ENCODE results near the gene ECT2L. TPM values are rescaled to one million over a fixed set of nuclear protein-coding genes. Genes with fewer than 3 reads are reported as not detected.

The ECT2L gene
- total RNA-seq, 2 experiments from 2014 or later, result not detected

- Mint-ChIP-seq H3K36me3 (no peaks in the 10 kb centered on the region), H3K27ac (no peak overlapping the region), H3K9me3 (no peaks in the 10 kb centered on the region), H3K27me3 (peaks cover under 1% of the 10 kb centered on the region), H3K4me1 (peaks cover 26% of the 10 kb centered on the region), H3K4me3 (no peak overlapping the region)
- ATAC-seq (ENCODE audit: low read depth) (no peak), DNase-seq (no peak)
- POLR2A ChIA-PET, result no interaction called here
Observed at GRCh38 chr6:138815221-138815620, 19.3 kb downstream of the ECT2L start.

GRCh38 chr6:138815797-138816528 is 20.1 kb downstream of the ECT2L start:
- peak; percentile 62 for ATAC-seq (ENCODE audit: low read depth)
- H3K4me3 Mint-ChIP-seq, result no peak overlapping the region
- H3K36me3 Mint-ChIP-seq, result no peaks in the 10 kb centered on the region
- H3K4me1 Mint-ChIP-seq, result peaks cover 22% of the 10 kb centered on the region
- no peak for DNase-seq
- POLR2A ChIA-PET, result interaction anchor here (0.7 to 1.0 kb wide), 3 partner anchors 155 to 548 kb away, joined by 3 to 5 read pairs (median 3); no protein-coding TSS in a partner anchor
- H3K27me3 Mint-ChIP-seq, result no peaks in the 10 kb centered on the region
- no peaks in the 10 kb centered on the region for H3K9me3 Mint-ChIP-seq
- H3K27ac Mint-ChIP-seq, result no peak overlapping the region

- peaks cover 20% of the 10 kb centered on the region for H3K4me1 Mint-ChIP-seq
- no peaks in the 10 kb centered on the region for H3K9me3 Mint-ChIP-seq
- peak; percentile 37 for ATAC-seq (ENCODE audit: low read depth)
- DNase-seq, result no peak
- H3K4me3 Mint-ChIP-seq, result no peak overlapping the region
- H3K36me3 Mint-ChIP-seq, result no peaks in the 10 kb centered on the region
- POLR2A ChIA-PET, result interaction anchor here (0.6 kb wide), 1 partner anchor 78 kb away, joined by 3 read pairs; no protein-coding TSS in a partner anchor
- H3K27ac Mint-ChIP-seq, result no peak overlapping the region
- H3K27me3 Mint-ChIP-seq, result no peaks in the 10 kb centered on the region
Observed at GRCh38 chr6:138817799-138818198, 21.9 kb downstream of the ECT2L start.

- H3K27me3 Mint-ChIP-seq, result no peaks in the 10 kb centered on the region
- no peaks in the 10 kb centered on the region for H3K36me3 Mint-ChIP-seq
- H3K27ac Mint-ChIP-seq, result peak overlapping the region; percentile 21
- POLR2A ChIA-PET, result no interaction called here
- H3K4me3 Mint-ChIP-seq, result peak overlapping the region; percentile 44
- H3K4me1 Mint-ChIP-seq, result peaks cover 20% of the 10 kb centered on the region
- ATAC-seq (ENCODE audit: low read depth) (peak; percentile 19), DNase-seq (no peak)
- no peaks in the 10 kb centered on the region for H3K9me3 Mint-ChIP-seq
Observed at GRCh38 chr6:138818496-138819194, 22.8 kb downstream of the ECT2L start.

DNA sequence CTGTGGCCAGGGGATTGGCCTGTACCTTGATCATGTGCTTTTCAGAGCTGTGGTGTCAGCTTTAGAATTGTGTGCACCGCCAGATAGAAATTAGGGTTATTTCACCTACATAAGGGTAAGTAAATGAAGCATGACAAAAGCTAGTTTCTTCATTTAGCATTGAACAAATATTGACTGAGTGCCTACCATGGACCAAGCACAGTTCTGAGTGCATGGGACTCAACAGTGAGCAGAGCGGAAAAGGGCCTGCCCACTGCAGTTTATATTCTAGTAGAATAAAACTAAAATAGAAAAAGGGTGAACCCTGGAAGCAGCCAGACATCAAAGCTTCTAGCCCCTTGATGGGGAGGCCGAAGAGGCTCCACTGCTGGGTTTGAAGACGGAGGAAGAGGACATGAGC is 25.6 kb downstream of the ECT2L start:
- Mint-ChIP-seq H3K4me1 (peaks cover 21% of the 10 kb centered on the region), H3K36me3 (no peaks in the 10 kb centered on the region), H3K4me3 (no peak overlapping the region), H3K27ac (no peak overlapping the region), H3K27me3 (no peaks in the 10 kb centered on the region), H3K9me3 (peaks cover 2% of the 10 kb centered on the region)
- POLR2A ChIA-PET, result no interaction called here
- ATAC-seq (ENCODE audit: low read depth), result no peak
- DNase-seq, result no peak

GRCh38 chr6:138824482-138825144 is 28.7 kb downstream of the ECT2L start:
- DNase-seq, result no peak
- H3K27ac Mint-ChIP-seq, result peak overlapping the region; percentile 34
- peaks cover 4% of the 10 kb centered on the region for H3K9me3 Mint-ChIP-seq
- H3K27me3 Mint-ChIP-seq, result no peaks in the 10 kb centered on the region
- ATAC-seq (ENCODE audit: low read depth), result peak; percentile 84
- H3K4me3 Mint-ChIP-seq, result no peak overlapping the region
- H3K4me1 Mint-ChIP-seq, result peaks cover 7% of the 10 kb centered on the region
- no peaks in the 10 kb centered on the region for H3K36me3 Mint-ChIP-seq
- POLR2A ChIA-PET, result no interaction called here

GRCh38 chr6:138830248-138830647 is 34.4 kb downstream of the ECT2L start:
- Mint-ChIP-seq H3K27me3 (no peaks in the 10 kb centered on the region), H3K27ac (no peak overlapping the region), H3K9me3 (peaks cover 3% of the 10 kb centered on the region), H3K4me3 (no peak overlapping the region), H3K36me3 (no peaks in the 10 kb centered on the region), H3K4me1 (no peaks in the 10 kb centered on the region)
- POLR2A ChIA-PET, result no interaction called here
- ATAC-seq (ENCODE audit: low read depth) (no peak), DNase-seq (no peak)

DNA sequence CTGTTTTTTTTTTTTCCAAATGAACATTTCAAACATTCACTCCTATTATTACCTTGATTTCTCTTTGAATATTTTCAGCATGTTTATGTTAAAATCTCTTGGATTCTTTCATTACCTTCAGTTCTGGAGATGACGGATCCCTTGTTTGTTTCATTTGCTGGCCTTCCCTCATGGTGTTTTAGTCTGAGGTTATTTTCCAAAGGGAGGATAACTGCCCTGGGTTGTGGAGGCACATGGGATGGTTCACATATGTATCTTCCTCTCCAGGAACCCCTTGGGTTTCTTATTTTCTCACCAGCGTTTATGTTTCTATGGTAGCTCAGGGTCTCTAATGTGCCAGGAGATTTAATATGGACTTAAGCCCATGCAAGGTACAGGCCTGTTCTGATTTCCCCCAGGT is 36.3 kb downstream of the ECT2L start:
- no peak for DNase-seq
- Mint-ChIP-seq H3K4me3 (no peak overlapping the region), H3K27me3 (no peaks in the 10 kb centered on the region), H3K9me3 (no peaks in the 10 kb centered on the region), H3K27ac (no peak overlapping the region), H3K36me3 (no peaks in the 10 kb centered on the region), H3K4me1 (no peaks in the 10 kb centered on the region)
- no peak for ATAC-seq (ENCODE audit: low read depth)
- POLR2A ChIA-PET, result no interaction called here

DNA sequence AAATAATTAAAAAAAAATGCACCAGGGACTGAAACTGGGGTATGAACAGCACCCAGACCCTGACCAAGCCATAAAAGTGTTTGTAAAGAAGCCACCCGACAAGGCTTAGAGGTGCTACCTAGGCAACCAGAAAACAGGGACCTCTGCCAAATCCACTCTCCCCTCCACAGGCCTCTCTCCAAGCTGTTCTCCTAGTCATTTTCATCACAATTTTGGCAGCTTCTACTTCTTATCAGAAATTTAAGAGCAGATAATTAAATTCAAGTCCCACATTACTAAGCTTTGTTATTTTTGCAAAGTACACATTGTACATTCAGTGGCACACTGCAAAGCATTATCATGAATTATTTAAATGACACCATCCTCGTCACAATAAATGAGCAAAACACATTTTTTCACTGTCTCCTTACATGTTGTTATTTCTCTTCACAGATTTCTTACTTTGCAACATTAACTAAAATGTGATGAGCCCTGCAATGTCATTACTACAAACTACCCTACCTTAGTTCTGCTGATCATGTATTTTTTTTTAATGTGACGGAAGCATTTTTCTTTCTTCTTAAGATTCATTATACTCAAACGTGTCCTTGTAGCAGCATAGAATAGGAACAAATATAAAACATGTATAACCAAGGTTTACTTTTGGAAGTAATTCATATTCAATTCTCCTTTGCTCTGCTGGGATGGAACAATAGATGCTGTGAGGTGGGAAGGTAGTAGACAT is 38.1 kb downstream of the ECT2L start:
- POLR2A ChIA-PET, result interaction anchor here (0.7 kb wide), 1 partner anchor 1613 kb away, joined by 4 read pairs; no protein-coding TSS in a partner anchor
- Mint-ChIP-seq H3K27me3 (no peaks in the 10 kb centered on the region), H3K36me3 (no peaks in the 10 kb centered on the region), H3K4me1 (no peaks in the 10 kb centered on the region), H3K27ac (no peak overlapping the region), H3K9me3 (no peaks in the 10 kb centered on the region), H3K4me3 (no peak overlapping the region)
- DNase-seq, result no peak
- ATAC-seq (ENCODE audit: low read depth), result no peak

GRCh38 chr6:138837246-138837645 is 41.4 kb downstream of the ECT2L start:
- DNase-seq, result no peak
- H3K27ac Mint-ChIP-seq, result no peak overlapping the region
- H3K4me1 Mint-ChIP-seq, result no peaks in the 10 kb centered on the region
- POLR2A ChIA-PET, result no interaction called here
- H3K4me3 Mint-ChIP-seq, result no peak overlapping the region
- no peaks in the 10 kb centered on the region for H3K27me3 Mint-ChIP-seq
- no peaks in the 10 kb centered on the region for H3K36me3 Mint-ChIP-seq
- H3K9me3 Mint-ChIP-seq, result no peaks in the 10 kb centered on the region
- no peak for ATAC-seq (ENCODE audit: low read depth)

GRCh38 chr6:138844192-138844591 is 48.3 kb downstream of the ECT2L start:
- DNase-seq (no peak), ATAC-seq (ENCODE audit: low read depth) (no peak)
- Mint-ChIP-seq H3K9me3 (peaks cover 2% of the 10 kb centered on the region), H3K4me3 (no peak overlapping the region), H3K4me1 (no peaks in the 10 kb centered on the region), H3K27me3 (peaks cover 2% of the 10 kb centered on the region), H3K27ac (no peak overlapping the region), H3K36me3 (no peaks in the 10 kb centered on the region)
- POLR2A ChIA-PET, result no interaction called here

DNA sequence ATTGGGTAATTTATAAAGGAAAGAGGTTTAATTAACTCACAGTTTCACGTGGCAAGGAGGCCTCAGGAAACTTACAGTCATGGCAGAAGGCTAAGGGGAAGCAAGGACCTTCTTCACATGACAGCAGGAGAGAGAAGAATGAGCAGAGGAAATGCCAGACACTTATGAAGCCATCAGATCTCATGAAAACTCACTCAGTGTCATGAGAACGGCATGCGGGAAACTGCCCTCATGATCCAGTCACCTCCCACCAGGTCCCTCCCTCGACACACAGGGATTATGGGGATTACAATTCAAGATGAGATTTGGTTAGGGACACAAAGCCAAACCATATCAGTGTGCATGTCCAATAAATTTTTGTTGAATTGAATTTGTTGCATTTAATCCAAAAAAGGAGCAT is 52.0 kb downstream of the ECT2L start:
- peaks cover under 1% of the 10 kb centered on the region for H3K27me3 Mint-ChIP-seq
- no peak overlapping the region for H3K4me3 Mint-ChIP-seq
- DNase-seq (no peak), ATAC-seq (ENCODE audit: low read depth) (no peak)
- POLR2A ChIA-PET, result no interaction called here
- peaks cover under 1% of the 10 kb centered on the region for H3K9me3 Mint-ChIP-seq
- no peak overlapping the region for H3K27ac Mint-ChIP-seq
- no peaks in the 10 kb centered on the region for H3K4me1 Mint-ChIP-seq
- no peaks in the 10 kb centered on the region for H3K36me3 Mint-ChIP-seq

DNA sequence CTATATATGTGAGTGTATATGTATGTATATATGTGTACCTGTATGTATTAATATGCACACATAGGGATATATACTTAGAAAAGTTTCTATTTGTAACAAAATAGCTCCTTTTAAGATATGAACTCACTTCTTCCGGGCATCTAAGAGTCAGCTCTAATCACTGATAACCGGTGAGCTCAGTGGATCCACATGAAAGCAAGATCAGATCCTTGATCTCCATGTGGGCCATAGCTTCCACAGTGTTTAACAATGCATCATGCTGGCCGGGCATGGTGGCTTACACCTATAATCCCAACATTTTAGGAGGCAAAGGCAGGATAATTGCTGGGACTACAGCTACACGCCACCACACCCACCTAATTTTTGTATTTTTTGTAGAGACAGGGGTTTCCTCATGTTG is 52.6 kb downstream of the ECT2L start:
- no peak for ATAC-seq (ENCODE audit: low read depth)
- no peak for DNase-seq
- no peaks in the 10 kb centered on the region for H3K9me3 Mint-ChIP-seq
- POLR2A ChIA-PET, result no interaction called here
- no peaks in the 10 kb centered on the region for H3K36me3 Mint-ChIP-seq
- no peak overlapping the region for H3K4me3 Mint-ChIP-seq
- H3K27ac Mint-ChIP-seq, result no peak overlapping the region
- H3K4me1 Mint-ChIP-seq, result no peaks in the 10 kb centered on the region
- peaks cover 3% of the 10 kb centered on the region for H3K27me3 Mint-ChIP-seq

Data from activated naive CD8-positive, alpha-beta T cell treated with anti-CD3 and anti-CD28 coated beads, Interleukin-2, amount 10 ng/mL, durations not matched to agents 7 days and 5 days (primary cell).